ENCODE data around the gene ZNF470.

Gene ZNF470

DNA sequence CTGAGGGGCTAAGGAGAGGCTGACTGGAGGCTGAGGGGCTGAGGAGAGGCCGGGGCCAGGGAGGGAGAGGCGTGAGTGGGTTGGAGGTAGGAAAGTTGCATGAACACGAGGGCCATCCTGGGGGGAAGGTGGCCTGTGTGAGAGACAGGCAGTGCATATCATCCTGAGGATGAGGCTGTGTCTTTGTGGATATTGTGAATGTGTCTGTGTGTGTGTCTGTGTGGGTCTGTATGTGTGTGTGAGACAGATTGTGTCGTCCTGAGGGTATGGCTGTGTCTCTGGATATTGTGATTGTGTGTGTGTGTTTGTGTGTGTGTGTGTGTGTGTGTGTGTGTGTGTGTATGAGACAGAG lies 28.3 kb downstream of the ZNF470 start:
- Histone ChIP-seq H3K9ac (ENCODE audit: low read length) (peak overlapping the region; percentile 85), H3K9me3 (ENCODE audit: insufficient read depth, low read length) (peaks cover 16% of the 10 kb centered on the region), H3K36me3 (replicated peaks; ENCODE audit: low read depth, low read length) (peaks cover 31% of the 10 kb centered on the region), H3K4me1 (ENCODE audit: low read length) (peaks cover 6% of the 10 kb centered on the region), H2AFZ (ENCODE audit: low read depth, low read length) (peak overlapping the region; percentile 99), H4K20me1 (ENCODE audit: insufficient read depth, low read length) (no peaks in the 10 kb centered on the region), H3K27ac (ENCODE audit: low read length) (no peak overlapping the region), H3K27me3 (ENCODE audit: low read depth, low read length) (no peaks in the 10 kb centered on the region), H3K4me2 (ENCODE audit: low read length) (peak overlapping the region; percentile 89), H3K4me3 (ENCODE audit: low read length) (peak overlapping the region; percentile 93), H3K79me2 (ENCODE audit: low read length) (peaks cover 38% of the 10 kb centered on the region)
- no peak for TF ChIP-seq EZH2phosphoT487 (IDR thresholded peaks at IDR 0.05; ENCODE audit: low read depth)
- TF ChIP-seq, protein P1, sequence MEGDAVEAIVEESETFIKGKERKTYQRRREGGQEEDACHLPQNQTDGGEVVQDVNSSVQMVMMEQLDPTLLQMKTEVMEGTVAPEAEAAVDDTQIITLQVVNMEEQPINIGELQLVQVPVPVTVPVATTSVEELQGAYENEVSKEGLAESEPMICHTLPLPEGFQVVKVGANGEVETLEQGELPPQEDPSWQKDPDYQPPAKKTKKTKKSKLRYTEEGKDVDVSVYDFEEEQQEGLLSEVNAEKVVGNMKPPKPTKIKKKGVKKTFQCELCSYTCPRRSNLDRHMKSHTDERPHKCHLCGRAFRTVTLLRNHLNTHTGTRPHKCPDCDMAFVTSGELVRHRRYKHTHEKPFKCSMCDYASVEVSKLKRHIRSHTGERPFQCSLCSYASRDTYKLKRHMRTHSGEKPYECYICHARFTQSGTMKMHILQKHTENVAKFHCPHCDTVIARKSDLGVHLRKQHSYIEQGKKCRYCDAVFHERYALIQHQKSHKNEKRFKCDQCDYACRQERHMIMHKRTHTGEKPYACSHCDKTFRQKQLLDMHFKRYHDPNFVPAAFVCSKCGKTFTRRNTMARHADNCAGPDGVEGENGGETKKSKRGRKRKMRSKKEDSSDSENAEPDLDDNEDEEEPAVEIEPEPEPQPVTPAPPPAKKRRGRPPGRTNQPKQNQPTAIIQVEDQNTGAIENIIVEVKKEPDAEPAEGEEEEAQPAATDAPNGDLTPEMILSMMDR (IDR thresholded peaks at IDR 0.05; ENCODE audit: low read depth, low read length): no peak

DNA sequence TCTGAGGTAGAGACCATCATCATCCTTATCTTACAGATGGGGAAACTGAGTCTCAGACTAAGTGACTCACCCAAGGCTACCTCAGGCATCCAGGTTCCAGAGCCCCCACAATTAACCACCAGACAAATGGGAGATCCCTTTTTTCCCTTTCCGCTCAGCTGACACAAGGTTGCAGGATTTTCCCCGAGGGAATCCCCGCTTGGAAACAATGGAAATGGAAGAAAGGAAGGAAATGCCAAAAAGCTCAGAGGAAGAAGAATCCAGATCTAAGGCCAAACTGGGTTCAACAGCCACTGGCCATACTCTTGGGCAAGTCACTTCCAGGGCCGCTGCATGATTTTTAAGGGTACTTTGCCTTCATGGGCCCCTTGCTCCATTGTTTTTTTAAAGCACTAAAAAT lies 29.4 kb downstream of the ZNF470 start:
- no peak overlapping the region for H3K9ac ChIP-seq (ENCODE audit: low read length)
- peaks cover 42% of the 10 kb centered on the region for H3K36me3 ChIP-seq (replicated peaks; ENCODE audit: low read depth, low read length)

DNA sequence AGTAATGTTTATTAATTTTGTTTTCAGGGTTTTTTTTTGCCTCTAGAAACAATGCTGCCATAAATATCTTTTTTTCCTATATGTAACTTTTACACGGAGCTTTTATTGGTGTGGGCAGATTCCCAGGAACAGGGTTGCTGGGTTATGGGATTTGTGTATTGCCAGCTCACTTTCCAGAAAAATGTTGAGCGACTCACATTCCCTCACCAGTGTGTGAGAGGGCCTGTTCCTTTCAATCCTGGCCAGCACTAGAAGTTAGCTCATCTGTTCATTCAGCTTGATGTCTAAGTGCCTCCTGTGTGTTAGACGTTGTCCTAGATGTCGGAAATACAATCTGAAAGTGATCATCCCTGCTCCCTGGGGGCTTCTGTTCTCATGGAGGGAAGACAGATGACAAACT lies 30.4 kb downstream of the ZNF470 start:
- no peak overlapping the region for H3K4me2 ChIP-seq (ENCODE audit: low read length)
- H3K27me3 ChIP-seq (ENCODE audit: low read depth, low read length): no peaks in the 10 kb centered on the region
- peaks cover 6% of the 10 kb centered on the region for H3K4me1 ChIP-seq (ENCODE audit: low read length)
- H3K27ac ChIP-seq (ENCODE audit: low read length): no peak overlapping the region
- H3K36me3 ChIP-seq (replicated peaks; ENCODE audit: low read depth, low read length): peaks cover 52% of the 10 kb centered on the region
- no peak overlapping the region for H3K9ac ChIP-seq (ENCODE audit: low read length)
- no peak overlapping the region for H2AFZ ChIP-seq (ENCODE audit: low read depth, low read length)
- no peaks in the 10 kb centered on the region for H4K20me1 ChIP-seq (ENCODE audit: insufficient read depth, low read length)
- no peak for TF ChIP-seq EZH2phosphoT487 (IDR thresholded peaks at IDR 0.05; ENCODE audit: low read depth)
- TF ChIP-seq, protein P1 (IDR thresholded peaks at IDR 0.05; ENCODE audit: low read depth, low read length): no peak
- no peak overlapping the region for H3K4me3 ChIP-seq (ENCODE audit: low read length)
- peaks cover 56% of the 10 kb centered on the region for H3K79me2 ChIP-seq (ENCODE audit: low read length)
- peaks cover 9% of the 10 kb centered on the region; the same call in 1 of the 2 replicates for H3K9me3 ChIP-seq (ENCODE audit: insufficient read depth, low read length)

More for the DNA sequence above, 29.4 kb downstream of the ZNF470 start:
- Histone ChIP-seq H3K4me3 (ENCODE audit: low read length) (no peak overlapping the region), H3K79me2 (ENCODE audit: low read length) (peaks cover 49% of the 10 kb centered on the region), H3K4me2 (ENCODE audit: low read length) (no peak overlapping the region), H4K20me1 (ENCODE audit: insufficient read depth, low read length) (no peaks in the 10 kb centered on the region), H2AFZ (ENCODE audit: low read depth, low read length) (no peak overlapping the region), H3K27me3 (ENCODE audit: low read depth, low read length) (no peaks in the 10 kb centered on the region), H3K27ac (ENCODE audit: low read length) (no peak overlapping the region), H3K4me1 (ENCODE audit: low read length) (peaks cover 6% of the 10 kb centered on the region), H3K9me3 (ENCODE audit: insufficient read depth, low read length) (peaks cover 13% of the 10 kb centered on the region)
- TF ChIP-seq, protein P1 (IDR thresholded peaks at IDR 0.05; ENCODE audit: low read depth, low read length): no peak
- no peak for TF ChIP-seq EZH2phosphoT487 (IDR thresholded peaks at IDR 0.05; ENCODE audit: low read depth)

DNA sequence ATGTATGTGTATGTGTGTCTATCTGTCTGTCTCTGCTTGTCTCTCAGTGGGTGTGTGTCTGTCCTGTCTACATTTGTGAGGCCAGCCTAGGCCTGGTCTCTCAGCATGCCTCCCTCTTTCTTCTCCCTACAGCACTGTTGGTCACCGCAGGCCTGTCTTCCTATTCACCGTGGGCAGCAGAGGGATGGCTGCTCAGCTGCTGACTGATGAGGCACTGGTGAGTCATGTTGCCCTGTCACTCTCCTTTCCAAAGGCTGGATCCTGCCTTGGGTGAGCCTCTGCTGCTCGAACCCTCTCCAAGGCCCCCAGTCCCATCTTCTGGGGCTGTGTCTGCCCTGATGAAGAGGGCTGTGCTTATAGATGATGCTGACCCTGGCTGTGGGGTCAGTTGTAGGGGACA lies 34.1 kb downstream of the ZNF470 start:
- Histone ChIP-seq H3K4me3 (ENCODE audit: low read length) (no peak overlapping the region), H3K27ac (ENCODE audit: low read length) (no peak overlapping the region), H2AFZ (ENCODE audit: low read depth, low read length) (no peak overlapping the region), H4K20me1 (ENCODE audit: insufficient read depth, low read length) (no peaks in the 10 kb centered on the region), H3K4me2 (ENCODE audit: low read length) (no peak overlapping the region), H3K79me2 (ENCODE audit: low read length) (peaks cover 53% of the 10 kb centered on the region), H3K9me3 (ENCODE audit: insufficient read depth, low read length) (peaks cover 16% of the 10 kb centered on the region; the same call in 1 of the 2 replicates), H3K36me3 (replicated peaks; ENCODE audit: low read depth, low read length) (peaks cover 86% of the 10 kb centered on the region), H3K4me1 (ENCODE audit: low read length) (no peaks in the 10 kb centered on the region), H3K27me3 (ENCODE audit: low read depth, low read length) (no peaks in the 10 kb centered on the region), H3K9ac (ENCODE audit: low read length) (no peak overlapping the region)
- TF ChIP-seq EZH2phosphoT487 (IDR thresholded peaks at IDR 0.05; ENCODE audit: low read depth): no peak
- TF ChIP-seq, protein P1 (IDR thresholded peaks at IDR 0.05; ENCODE audit: low read depth, low read length): no peak

Data from OCI-LY3 (cell line).